ENCODE measurements around the gene RANBP1. TPM values are rescaled to one million over a fixed set of nuclear protein-coding genes. Genes with fewer than 3 reads are reported as not detected.
A peak's percentile ranks its signal among the peaks of the same experiment; 100 is the strongest.

Gene RANBP1
- total and polyA plus RNA-seq, 9 of the 15 experiments (the other 6 are each of a cell fraction or from before 2014, with no cell fraction given): 162 to 2,891 (median 1,289) TPM

DNA sequence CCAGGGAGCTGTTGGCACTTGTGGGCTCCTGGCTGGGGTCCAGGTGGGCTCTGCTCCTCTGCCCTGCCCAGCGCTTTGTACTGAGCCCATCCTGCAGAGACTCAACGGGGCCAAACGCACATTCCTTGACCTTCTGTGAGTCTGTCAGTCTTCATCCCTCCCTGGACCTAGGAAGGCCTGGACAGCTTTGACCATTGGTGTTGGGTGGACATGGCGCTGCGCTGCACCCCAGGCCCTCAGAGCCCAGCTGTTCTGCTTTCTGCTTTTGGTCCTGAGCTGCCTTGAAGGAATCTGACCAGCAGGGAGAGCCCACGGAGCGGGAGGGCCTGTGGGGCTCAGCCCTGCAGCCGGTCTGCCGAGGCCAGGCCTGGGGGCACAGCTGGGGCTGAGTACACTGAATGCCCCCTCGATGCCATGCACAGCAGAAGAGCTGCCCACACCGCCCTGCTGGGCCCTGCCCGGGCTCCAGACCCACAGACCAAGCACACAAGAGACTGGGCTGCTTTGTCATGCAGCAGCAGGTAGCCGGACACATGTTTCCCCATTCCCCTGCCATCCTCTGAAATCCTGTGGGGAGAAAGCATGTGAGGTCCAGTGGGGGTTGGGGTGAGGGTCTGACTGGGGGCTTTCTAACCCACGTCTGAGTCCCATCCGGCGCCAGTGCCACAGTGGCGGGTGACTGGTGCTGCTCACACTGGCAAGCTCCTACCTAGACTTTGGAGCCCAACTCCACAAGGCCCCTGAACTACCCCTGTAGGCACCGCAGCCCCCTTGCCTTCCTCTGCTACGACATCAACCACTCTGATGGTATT is 59.1 kb downstream of the RANBP1 start (continued):
- TF ChIP-seq, protein P1, sequence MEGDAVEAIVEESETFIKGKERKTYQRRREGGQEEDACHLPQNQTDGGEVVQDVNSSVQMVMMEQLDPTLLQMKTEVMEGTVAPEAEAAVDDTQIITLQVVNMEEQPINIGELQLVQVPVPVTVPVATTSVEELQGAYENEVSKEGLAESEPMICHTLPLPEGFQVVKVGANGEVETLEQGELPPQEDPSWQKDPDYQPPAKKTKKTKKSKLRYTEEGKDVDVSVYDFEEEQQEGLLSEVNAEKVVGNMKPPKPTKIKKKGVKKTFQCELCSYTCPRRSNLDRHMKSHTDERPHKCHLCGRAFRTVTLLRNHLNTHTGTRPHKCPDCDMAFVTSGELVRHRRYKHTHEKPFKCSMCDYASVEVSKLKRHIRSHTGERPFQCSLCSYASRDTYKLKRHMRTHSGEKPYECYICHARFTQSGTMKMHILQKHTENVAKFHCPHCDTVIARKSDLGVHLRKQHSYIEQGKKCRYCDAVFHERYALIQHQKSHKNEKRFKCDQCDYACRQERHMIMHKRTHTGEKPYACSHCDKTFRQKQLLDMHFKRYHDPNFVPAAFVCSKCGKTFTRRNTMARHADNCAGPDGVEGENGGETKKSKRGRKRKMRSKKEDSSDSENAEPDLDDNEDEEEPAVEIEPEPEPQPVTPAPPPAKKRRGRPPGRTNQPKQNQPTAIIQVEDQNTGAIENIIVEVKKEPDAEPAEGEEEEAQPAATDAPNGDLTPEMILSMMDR (IDR thresholded peaks at IDR 0.05 in 2 of 3, conservative IDR thresholded peaks at IDR 0.05 in 1 of 3; ENCODE audit: insufficient read depth in 2 of 3, low read depth in 1 of 3, low read length in 3 of 3): peak; percentile 68 to 86 (median 74)
- TF ChIP-seq ZNF586 (CRISPR knock-in tag; conservative IDR thresholded peaks at IDR 0.05): no peak
- TF ChIP-seq, protein P2, sequence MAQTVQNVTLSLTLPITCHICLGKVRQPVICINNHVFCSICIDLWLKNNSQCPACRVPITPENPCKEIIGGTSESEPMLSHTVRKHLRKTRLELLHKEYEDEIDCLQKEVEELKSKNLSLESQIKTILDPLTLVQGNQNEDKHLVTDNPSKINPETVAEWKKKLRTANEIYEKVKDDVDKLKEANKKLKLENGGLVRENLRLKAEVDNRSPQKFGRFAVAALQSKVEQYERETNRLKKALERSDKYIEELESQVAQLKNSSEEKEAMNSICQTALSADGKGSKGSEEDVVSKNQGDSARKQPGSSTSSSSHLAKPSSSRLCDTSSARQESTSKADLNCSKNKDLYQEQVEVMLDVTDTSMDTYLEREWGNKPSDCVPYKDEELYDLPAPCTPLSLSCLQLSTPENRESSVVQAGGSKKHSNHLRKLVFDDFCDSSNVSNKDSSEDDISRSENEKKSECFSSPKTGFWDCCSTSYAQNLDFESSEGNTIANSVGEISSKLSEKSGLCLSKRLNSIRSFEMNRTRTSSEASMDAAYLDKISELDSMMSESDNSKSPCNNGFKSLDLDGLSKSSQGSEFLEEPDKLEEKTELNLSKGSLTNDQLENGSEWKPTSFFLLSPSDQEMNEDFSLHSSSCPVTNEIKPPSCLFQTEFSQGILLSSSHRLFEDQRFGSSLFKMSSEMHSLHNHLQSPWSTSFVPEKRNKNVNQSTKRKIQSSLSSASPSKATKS (CRISPR knock-in tag; IDR thresholded peaks at IDR 0.05): no peak
- TF ChIP-seq ARID1B (IDR thresholded peaks at IDR 0.05): no peak
- TF ChIP-seq SETDB1 (IDR thresholded peaks at IDR 0.05; ENCODE audit: low read length): peak; percentile 13
- TF ChIP-seq BACH1 (tag; IDR thresholded peaks at IDR 0.05): no peak
- no peak for TF ChIP-seq BRCA1 (IDR thresholded peaks at IDR 0.05)
- 0 out of 2 replicates have a peak, but pooled peaks have one; percentile 85 for TF ChIP-seq BRCA1 (CRISPR knock-in tag; IDR thresholded peaks at IDR 0.05)
- no peak for TF ChIP-seq TEAD2 (tag; IDR thresholded peaks at IDR 0.05)
- no peak for TF ChIP-seq HDAC3 (IDR thresholded peaks at IDR 0.05; ENCODE audit: borderline replicate concordance, partially characterized antibody)
- no peak for TF ChIP-seq ETV1 (tag; conservative IDR thresholded peaks at IDR 0.05; ENCODE audit: low read depth)
- no peak for TF ChIP-seq RBM17 (IDR thresholded peaks at IDR 0.05; ENCODE audit: borderline replicate concordance, low read depth, low read length)
- TF ChIP-seq, protein P3, sequence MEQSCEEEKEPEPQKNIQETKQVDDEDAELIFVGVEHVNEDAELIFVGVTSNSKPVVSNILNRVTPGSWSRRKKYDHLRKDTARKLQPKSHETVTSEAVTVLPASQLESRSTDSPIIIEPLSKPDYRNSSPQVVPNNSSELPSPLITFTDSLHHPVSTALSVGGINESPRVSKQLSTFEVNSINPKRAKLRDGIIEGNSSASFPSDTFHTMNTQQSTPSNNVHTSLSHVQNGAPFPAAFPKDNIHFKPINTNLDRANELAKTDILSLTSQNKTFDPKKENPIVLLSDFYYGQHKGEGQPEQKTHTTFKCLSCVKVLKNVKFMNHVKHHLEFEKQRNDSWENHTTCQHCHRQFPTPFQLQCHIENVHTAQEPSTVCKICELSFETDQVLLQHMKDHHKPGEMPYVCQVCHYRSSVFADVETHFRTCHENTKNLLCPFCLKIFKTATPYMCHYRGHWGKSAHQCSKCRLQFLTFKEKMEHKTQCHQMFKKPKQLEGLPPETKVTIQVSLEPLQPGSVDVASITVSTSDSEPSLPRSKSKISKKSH (CRISPR knock-in tag; IDR thresholded peaks at IDR 0.05): no peak
- TF ChIP-seq ZNF282 (CRISPR knock-in tag; IDR thresholded peaks at IDR 0.05): peak; percentile 33
- no peak for TF ChIP-seq CHCHD3 (CRISPR knock-in tag; IDR thresholded peaks at IDR 0.05)
- TF ChIP-seq ZKSCAN3 (CRISPR knock-in tag; IDR thresholded peaks at IDR 0.05): no peak
- no peak for TF ChIP-seq NFATC3 (IDR thresholded peaks at IDR 0.05)
- TF ChIP-seq HOMEZ (CRISPR knock-in tag; IDR thresholded peaks at IDR 0.05): no peak
- no peak for TF ChIP-seq ZNF780A (CRISPR knock-in tag; IDR thresholded peaks at IDR 0.05)
- no peak for TF ChIP-seq KHSRP (IDR thresholded peaks at IDR 0.05)
- TF ChIP-seq KLF6 (CRISPR knock-in tag; IDR thresholded peaks at IDR 0.05; ENCODE audit: borderline replicate concordance): no peak

Measured in K562 (cell line).